Coronary artery (tissue), 2 donors: ENCODE data around the gene OPCML.

Source experiments
- DNase-seq: peaks from one replicate; pipeline ENCODE4 v3.0.0-alpha.2; 2017; ENCODE audit warnings: low spot score
- H3K27ac ChIP-seq, 2 donors: fragments of 200-600 bp; sonication (generic); one replicate each; pipeline ENCODE4 v1.5.1; 2016 to 2019
- H3K4me3 ChIP-seq: fragments of 200-600 bp; sonication (generic); 2 replicates; pipeline ENCODE4 v1.5.1; 2016; ENCODE audit warnings: mild to moderate bottlenecking, moderate library complexity
- TF ChIP-seq, protein P1 (sequence below): fragments of 200-600 bp; sonication (generic); IDR thresholded peaks from one replicate; pipeline ENCODE4 v1.5.1; 2019; ENCODE audit warnings: antibody characterized with exemption

The OPCML gene

DNA sequence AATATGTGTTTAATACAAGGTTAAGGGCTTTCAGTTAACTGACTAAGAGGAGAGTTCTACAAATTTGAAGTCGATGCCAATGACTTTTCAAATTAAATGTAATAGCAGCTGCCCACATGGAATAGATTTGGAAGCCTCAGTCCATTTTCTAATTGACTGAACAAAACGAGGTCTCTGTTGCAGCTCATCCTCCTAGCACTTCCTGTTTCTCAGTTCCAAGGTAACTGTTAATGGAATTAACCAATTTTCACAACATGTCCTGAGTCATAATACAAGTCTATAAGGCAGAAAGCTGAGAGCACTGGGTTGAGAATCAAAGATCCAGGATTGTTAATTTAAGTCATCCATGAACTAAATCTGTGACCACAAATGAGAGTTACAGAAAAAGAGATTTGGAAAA is 177.2 kb downstream of the OPCML start:
- TF ChIP-seq, protein P1, sequence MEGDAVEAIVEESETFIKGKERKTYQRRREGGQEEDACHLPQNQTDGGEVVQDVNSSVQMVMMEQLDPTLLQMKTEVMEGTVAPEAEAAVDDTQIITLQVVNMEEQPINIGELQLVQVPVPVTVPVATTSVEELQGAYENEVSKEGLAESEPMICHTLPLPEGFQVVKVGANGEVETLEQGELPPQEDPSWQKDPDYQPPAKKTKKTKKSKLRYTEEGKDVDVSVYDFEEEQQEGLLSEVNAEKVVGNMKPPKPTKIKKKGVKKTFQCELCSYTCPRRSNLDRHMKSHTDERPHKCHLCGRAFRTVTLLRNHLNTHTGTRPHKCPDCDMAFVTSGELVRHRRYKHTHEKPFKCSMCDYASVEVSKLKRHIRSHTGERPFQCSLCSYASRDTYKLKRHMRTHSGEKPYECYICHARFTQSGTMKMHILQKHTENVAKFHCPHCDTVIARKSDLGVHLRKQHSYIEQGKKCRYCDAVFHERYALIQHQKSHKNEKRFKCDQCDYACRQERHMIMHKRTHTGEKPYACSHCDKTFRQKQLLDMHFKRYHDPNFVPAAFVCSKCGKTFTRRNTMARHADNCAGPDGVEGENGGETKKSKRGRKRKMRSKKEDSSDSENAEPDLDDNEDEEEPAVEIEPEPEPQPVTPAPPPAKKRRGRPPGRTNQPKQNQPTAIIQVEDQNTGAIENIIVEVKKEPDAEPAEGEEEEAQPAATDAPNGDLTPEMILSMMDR, result no peak
- no peak for DNase-seq
- Histone ChIP-seq H3K27ac (no peak overlapping the region), H3K4me3 (no peak overlapping the region)

GRCh38 chr11:133354069-133354468 is 178.2 kb downstream of the OPCML start:
- H3K4me3 ChIP-seq, result no peak overlapping the region
- TF ChIP-seq, protein P1, result no peak
- DNase-seq, result no peak
- H3K27ac ChIP-seq, result no peak overlapping the region

DNA sequence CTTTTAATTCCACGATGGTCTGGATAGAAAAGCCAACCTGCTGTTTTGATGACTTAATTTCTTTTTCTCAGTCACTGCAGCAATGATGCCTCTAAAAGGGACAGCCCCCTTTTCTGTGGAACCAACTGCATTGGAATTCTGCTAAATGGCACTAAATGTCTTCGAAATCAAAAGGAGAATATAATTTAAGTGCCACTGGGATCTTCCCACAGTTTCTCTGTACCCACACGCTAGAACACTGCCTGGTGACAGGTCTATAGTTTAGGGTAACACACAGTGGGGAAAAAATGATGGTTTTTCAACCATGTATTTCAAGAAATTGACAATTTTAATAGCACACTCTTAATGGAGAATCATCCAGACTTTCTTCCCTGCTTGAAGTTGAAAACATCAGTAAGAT is 182.3 kb downstream of the OPCML start:
- no peak for DNase-seq
- Histone ChIP-seq H3K4me3 (no peak overlapping the region), H3K27ac (no peak overlapping the region)
- TF ChIP-seq, protein P1, result no peak

GRCh38 chr11:133347988-133348387 is 184.3 kb downstream of the OPCML start:
- TF ChIP-seq, protein P1, result no peak
- no peak for DNase-seq
- no peak overlapping the region for H3K27ac ChIP-seq
- H3K4me3 ChIP-seq, result no peak overlapping the region

GRCh38 chr11:133346137-133346536 is 186.2 kb downstream of the OPCML start:
- TF ChIP-seq, protein P1, result no peak
- Histone ChIP-seq H3K27ac (no peak overlapping the region), H3K4me3 (no peak overlapping the region)
- no peak for DNase-seq

DNA sequence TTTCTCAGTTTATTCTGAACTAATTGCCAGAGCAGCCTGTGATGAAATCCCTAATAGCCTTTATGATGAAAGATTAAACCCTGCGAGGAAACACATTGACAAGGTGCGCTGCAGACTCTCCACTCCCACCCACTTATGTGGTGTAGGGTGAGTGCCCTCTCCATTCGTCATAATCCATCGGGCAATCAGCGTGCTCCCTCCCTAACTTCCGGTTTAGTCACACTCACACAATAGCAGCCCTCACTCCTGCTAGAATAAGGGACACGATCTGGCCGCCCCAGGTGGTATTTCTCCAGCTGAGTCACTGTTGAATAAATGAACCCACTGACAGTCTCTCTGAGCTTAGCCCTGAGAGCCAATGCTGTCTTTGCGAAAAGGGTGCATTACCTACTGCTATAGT is 188.3 kb downstream of the OPCML start:
- no peak overlapping the region for H3K27ac ChIP-seq
- no peak for DNase-seq
- TF ChIP-seq, protein P1, result no peak
- H3K4me3 ChIP-seq, result no peak overlapping the region

DNA sequence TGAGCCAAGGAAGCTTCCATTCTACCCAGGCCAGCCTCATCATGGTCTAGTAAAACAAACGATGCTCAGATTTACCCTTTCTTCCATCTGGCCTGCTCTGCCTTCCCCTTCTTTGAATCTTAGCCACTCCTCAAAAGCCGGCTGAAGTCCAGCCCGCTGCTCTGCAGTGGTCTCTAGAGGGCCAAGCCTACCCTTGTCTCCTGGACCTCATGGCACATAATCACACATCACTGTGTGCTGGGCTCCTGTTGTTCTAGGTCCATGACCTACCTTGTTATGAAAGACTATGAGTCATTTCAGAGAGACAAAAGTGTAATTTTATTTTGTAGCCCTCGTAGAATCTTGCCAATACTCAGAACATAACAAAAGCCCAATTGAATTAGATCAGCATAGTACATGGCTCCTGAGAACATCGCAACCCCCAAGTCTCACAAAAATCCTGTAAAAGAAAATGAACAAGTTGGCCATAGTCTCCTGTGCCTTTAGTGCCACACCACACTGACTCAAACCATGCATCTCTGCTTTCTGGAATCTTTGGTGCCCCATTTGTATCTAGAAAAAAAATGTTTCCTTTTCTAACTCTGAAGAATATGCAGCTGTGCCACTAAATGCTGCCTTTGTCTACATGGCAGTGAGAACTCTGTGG is 192.7 kb downstream of the OPCML start:
- H3K4me3 ChIP-seq, result no peak overlapping the region
- TF ChIP-seq, protein P1, result no peak
- no peak overlapping the region for H3K27ac ChIP-seq
- no peak for DNase-seq
